ENCODE data around the gene AAMP.

The AAMP gene

DNA sequence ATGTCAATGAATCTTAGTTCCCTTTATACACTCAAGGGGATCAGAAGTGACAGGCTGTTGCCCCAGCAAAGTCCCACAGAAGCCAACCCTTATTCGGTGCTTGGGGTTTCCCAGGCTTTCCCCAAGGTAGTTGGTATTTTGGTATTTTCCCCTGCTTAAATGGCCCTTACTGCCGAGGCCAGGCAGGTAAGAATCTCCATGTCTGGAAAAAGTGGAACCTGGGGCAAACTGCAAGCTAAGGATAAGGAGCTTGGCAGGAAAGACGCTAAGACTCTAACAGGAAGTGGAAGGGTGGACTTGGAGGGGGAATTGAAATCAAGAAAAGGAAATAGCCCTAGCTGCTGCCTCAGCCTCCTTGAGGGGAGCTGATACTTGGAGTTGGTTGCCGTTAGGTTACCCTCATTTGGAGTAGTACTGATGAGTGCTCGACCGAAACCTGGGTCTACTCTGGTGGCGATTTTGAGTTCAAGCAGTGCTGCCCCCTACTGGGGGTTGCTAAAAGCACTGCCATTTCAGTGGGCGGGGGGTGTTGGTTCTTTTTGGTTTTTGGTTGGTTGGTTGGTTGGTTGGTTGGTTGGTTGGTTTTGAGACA lies 12.5 kb downstream of the AAMP start:
- peak in 1 of 2 donors; percentile 28 for DNase-seq

DNA sequence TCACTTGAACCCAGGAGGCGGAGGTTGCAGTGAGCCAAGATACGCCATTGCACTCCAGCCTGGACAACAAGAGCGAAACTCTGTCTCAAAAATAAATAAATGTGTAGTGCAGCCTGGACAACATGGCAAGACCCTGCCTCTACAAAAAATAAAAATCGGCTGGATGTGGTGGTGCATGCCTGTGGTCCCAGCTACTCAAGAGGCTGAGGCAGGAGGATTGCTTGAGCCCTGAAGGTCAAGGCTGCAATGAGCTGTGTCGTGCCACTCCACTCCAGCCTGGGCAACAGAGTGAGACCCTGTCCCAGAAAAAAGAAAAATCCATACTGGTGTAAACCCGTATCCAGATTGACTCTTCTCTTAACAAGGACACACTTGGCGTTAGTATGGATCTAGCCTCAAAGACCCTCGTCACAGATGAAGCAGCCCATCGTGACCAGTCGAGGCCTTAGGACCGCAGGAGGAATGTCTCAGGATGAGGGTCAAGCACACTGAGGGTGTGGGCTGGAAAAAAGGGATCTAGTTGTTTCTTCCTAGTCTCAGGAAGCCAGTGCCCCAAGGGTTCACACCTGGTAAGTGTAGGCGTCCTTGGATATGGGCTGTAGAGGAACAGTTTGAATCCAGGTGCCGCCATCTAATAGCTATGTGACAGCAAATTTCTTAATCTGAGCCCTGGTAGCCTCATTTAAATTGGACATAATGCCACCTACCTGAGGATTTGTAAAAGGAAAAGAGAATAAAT lies 13.2 kb downstream of the AAMP start:
- no peak for DNase-seq

DNA sequence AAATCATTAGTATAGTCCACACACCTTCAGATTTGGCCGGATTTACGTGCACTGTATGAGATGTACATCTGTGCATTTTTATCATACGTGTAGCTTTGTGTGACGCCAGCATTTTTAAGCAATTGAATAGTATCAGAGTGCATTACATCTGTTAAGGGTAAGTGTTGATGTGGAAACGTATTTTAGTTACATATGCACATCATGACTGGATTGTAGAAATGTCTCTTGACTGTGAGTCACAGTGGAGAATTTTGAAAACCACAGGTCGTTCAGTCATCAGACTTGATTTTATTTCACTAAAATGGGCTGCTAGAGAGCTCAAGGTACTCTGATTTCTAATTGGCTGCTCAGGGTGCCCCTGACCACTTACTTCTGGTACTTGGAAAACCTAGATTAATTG lies 14.5 kb downstream of the AAMP start:
- DNase-seq = no peak

DNA sequence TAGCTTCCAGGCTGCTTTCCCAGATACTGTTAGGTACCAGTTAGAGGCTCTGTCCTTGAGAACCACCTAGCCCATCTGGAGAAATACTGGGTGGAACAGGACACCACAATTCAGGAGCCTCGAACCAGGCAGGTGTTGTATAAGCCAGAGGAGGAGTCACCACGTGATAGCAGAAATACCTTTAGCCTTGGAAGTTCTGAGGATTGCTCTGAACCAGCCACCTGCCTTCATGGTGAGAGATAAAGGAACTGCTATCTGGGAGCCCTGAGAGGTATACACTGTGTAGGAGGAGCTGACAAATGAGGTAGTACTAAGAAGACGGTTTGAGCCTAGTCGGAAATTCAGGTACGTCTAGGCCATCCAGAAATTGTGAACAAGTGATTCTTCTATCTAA lies 16.7 kb downstream of the AAMP start:
- no peak for DNase-seq

DNA sequence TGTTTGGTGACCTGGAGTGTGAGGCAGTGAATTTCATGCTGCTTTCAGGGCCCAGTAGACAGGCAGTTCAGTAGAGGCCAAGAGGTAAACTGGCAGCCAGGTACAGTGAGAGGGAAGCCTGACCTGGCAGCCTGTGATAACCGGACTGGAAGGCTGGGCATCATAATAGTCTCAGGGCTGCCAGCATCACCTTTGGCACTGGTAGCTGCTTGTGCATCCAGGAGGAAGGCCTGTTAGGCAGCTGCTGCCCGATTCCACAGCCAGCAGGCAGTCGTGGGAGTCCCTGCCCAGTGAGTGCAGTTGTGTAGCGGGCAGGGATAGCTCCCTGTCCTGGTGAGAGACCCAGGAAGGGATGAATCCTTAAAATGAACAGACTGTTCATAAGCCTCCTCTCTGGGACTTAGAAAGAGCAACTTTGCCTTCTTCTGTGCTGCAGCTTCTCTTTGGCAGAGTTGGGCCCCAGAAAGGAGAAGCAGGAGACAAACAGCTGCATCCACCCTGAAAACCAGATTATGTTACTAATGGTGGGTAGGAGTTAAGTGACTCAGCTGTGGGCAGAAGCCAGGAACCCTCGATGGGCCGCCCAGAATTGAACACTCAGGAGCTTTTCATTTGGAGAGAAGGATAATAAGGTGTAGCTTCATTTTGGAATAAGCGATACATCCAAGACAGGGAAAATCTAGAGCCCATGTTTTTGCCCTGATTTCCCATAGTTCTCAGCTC lies 17.3 kb downstream of the AAMP start:
- no peak for DNase-seq

DNA sequence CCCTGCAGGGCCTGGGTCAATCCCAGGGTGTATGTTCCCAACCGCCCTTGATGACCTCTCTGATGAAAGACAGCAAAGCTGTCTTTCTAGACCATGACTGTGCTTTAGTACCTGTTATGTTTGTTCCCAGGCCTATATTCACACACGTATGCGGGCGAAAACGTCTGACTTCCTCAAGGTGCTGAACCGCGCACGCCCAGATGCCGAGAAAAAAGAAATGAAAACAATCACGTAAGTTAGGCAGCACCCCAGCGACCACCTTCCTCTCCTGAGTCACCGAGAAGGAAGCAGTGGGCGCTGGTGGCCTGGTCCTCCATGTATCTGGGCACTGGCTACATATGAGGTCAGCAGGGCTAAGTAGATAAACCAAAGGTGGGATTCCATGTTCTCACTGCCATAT lies 20.2 kb downstream of the AAMP start:
- DNase-seq = no peak

DNA sequence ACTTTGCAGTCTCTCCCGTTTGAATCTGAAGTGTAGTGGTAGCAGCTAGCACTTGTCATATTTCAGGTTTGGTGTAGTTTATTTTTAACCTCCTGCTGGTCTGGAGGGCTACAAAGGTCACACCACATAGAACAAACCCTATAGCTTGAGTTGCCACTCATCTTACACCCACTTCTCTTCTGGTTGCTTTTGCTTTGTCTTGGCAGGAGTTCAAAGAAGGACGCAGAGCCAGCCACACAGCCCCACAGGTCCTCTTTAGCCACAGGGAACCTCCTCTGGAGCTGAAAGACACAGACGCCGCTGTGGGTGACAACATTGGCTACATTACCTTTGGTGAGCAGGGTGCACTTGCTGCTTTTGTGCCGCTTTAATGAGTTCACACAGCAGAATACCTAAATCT lies 24.7 kb downstream of the AAMP start:
- no peak for DNase-seq

DNA sequence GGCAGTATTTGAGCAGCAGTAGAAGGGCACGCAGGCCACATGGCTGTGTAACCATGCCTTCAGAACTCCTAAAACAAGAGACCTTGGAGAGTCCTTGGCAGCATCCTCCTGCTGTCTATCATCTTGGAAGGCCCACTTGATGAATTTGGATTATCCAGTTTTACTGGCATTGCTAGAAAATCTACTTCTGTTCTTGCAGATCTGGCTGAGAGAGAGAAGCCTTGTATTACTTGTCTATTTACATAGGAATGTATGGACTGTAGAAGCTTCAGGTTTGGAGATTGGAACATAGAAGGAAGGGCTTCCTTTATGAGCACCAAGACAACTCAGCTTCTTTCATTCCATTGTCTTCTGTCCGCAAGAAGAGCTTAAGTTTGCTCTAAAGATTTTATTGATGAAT lies 25.3 kb downstream of the AAMP start:
- no peak for DNase-seq

DNA sequence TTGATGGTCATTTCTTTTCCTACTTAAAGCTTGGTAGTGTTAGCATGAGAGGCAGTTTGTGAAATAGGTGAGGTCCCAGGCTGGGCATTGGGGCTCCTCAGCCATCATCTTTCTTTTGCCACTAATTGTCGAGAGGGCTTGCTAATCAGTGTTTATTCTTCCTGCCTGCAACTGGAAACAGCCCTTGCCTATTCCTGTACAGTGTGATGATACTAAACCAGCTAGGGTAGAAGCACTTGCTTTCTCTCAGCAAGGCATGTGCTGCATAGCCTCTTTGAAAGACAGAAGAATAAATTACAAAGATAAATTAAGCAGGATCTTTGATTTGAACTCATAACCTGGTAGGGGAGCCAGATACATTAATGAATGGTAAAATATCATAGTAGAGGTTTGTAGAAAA lies 25.7 kb downstream of the AAMP start:
- no peak for DNase-seq

DNA sequence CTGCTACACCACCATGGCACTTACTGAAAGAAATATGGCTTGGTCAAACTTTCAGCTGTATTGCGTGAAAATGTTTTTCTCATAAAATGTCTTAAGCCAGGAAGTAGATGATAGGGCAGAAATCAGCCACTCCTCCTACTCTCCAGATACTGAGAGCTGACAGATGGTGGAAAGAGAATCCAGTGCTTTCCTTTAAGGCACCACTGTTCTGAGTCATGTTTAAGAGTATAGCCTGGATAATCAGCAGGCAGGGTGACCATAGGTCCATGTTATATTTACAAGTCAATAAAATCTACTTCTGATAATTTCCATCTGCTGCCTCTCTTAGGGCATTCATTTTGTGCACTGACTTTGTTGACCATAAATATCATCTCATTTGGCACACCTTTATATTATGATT lies 31.1 kb downstream of the AAMP start:
- DNase-seq = no peak

DNA sequence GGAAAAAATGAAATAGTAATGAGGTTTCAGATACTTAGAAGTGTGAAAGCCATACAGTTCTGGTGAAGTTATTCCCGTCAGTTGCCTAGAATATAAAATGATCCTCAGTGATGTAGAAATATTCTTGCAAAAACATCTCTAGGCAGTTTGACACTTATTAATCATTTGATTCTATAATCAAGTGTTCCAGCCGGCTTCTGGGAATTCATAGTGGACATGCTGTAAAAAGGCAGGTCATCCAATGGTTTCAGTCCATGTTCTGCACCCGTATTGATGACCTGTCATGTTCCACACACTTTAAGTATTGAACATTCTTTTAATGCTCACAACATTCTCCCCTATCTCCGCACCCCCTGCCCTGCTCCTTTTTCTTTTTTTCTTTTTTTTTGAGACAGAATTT lies 33.1 kb downstream of the AAMP start:
- no peak for DNase-seq

DNA sequence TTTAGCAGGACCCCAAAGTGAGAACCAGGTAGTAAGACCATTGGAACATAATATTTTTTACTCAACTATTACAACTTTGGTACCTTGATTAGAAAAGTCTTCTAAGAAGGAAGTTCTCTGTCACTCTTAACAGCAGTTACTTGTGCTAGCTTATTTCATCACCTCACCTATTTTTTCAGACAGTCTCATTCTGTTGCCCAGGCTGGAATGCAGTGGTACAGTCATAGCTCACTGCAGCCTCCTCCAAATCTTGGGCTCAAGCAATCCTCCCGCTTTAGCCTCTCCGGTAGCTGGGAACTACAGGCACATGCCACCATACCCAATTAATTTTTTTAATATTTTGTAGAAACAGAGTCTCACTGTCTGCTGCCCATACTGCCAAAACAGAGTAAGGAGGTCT lies 34.9 kb downstream of the AAMP start:
- no peak for DNase-seq

DNA sequence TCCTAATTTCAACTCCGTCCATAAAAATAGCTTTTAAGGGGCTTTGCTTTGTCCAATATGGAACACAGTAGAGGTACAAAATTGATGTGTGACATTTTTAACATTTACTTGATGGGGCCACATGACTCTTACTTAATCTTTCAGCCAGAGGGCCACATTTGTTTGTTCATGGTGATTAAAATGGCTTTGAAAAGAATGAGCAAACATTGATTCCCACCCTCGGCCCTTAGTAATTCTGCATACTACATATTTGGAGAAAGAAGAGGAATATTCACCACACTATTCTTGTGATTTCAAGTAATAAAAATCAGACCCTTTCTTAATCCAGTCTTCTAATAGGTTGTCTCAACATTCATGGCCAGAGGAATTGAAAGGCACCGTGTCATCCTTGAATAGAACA lies 35.4 kb downstream of the AAMP start:
- no peak for DNase-seq

DNA sequence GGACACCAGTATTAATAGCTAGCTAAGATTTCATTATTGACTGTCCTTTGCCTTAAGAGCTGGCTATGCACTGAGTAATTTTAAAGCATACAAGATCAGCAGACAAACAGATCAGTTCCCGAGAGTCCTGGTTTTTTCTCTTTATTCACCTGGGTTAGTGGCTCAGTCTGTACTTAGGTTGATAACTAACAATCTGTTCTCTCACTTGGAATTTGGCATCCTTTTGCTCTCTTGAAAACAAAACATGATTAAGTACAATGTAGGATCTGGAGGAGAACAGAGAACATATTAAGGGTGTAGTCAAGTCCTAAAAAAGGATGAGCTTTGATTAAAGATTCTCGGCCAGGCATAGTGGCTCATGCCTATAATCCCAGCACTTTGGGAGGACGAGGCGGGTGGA lies 36.4 kb downstream of the AAMP start:
- DNase-seq = no peak

DNA sequence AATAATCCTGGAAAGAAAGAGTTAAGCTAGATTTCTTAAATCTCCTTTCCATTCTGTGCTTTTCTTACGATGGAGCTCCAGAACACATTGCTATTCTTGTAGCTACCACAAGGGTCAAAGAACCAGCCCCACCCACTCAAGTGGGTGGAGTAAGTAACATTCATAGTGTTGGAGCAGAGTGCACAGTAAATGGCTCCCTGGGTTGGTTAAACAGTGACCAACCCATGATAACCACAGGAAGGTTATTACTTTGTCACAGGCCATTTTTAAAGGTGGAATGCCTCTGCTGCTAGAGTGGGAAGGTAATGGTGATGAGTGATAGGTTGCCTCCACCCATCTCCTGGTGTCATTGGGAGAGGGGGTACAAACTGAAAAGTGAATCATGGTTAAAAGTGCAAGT lies 39.1 kb downstream of the AAMP start:
- DNase-seq = no peak

DNA sequence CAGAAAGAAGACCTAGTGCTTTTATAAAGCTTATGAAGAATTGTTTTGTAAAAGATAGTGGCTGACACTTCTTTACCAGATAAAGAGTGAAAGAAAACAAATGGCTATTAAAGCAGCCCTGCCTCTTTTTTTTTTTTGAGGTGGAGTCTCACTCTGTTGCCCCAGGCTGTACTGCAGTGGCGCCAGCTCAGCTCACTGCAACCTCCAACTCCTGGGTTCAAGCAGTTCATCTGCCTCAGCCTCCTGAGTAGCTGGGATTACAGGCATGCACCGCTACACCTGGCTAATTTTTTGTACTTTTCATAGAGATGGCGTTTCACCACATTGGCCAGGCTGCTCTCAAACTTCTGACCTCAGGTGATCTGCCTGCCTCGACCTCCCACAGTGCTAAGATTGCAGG lies 40.1 kb downstream of the AAMP start:
- no peak for DNase-seq

DNA sequence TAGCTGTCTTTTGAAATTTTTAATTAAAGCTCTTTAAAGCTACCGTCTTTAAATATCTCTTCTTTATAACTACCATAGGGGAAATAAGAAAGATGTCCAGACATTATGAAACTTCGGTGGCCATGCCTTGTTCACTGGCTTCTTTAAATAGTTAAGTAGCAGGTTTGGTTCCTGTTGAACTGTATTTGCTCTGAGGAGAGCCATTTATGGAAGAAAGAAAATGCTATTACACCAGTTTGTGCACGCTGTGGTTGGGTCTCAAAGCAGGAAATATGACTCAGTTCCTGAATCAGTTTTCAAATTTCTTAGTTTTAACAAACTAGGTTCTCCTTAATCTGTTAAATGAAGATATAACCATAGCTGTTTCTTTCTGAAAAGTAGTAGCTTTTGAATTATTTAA lies 40.7 kb downstream of the AAMP start:
- DNase-seq = no peak

DNA sequence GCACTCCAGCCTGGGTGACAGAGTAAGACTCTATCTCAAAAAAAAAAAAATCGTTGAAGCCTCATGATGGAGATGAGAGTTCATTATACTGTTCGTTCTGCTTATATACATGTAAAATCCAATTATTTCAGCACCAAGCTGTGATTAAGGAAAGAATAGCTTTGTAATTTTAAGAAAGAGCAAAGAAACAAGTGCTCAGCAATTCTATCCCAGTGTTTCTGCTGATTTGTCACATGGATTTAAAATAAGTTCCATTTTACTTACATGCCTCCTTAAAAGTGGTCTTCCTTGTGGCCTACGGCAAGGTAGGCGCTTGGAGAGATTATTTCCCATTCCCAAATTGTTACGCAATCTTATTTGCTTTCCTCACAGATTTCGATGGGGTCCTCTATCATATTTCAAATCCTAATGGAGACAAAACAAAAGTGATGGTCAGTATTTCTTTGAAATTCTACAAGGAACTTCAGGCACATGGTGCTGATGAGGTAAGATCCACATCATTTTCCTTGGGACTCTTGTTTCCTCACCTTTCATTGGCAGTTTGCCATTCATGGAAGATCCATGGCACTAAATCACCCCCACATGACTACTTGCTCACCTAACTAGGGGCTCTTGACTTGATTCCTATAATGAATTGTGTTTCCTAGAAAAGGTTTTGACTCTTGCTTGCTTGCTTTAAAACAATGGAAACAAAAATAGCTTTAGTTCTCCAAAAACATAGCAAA lies 41.4 kb downstream of the AAMP start:
- DNase-seq = no peak

DNA sequence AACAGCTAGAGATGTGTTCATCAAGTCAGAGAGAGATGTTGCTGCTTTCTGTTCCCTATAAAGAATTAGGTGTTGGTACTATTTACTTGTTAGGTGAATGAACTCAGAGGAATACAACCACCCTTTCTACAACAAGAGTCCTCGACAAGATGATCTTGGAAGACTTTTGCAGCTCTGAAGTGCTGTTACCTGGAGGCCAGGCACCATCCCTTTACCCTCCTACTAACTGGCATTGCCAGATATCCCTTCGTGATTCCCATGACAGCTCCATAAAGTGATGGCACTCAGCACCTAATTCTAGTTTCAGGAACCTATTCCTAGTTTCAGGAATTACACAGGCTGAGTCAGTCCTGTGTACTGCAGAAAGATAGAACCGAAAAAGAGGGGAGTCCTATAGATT lies 43.0 kb downstream of the AAMP start:
- DNase-seq = no peak

DNA sequence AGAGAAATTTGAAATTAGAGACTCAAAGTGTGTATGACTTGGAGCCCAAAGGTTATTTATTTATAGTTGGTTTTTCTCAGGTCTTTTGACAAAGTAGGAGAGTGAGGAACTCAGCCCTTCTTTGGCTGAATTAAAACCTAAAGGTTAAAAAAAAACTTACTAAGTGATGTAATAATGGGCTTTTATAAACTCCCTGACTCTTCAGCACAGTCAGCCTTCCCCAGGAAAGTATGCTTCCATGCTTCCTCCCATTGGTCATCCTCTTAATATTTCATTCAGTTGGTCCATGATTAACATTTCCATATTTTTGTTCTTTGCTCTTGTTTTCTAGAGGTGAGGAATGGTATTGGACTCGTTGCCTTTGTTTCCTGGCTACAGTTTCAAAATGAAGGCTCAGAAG lies 45.8 kb downstream of the AAMP start:
- DNase-seq = no peak

DNA sequence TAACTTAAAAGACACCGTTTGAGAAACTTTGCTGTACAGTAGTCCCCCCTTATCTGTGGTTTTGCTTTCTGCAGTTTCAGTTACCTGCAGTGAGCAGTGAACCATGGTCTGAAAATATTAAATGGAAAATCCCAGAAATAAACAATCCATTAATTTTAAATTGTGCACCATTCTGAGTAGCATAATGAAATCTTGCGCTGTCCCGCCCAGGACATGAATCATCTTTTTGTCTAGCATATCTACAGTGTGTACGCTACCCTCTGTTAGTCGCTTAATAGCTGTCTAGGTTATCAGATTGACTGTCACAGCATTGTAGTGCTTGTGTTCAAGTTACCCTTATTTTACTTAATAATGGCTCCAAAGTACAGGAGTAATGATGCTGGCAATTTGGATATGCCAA lies 46.9 kb downstream of the AAMP start:
- no peak for DNase-seq

DNA sequence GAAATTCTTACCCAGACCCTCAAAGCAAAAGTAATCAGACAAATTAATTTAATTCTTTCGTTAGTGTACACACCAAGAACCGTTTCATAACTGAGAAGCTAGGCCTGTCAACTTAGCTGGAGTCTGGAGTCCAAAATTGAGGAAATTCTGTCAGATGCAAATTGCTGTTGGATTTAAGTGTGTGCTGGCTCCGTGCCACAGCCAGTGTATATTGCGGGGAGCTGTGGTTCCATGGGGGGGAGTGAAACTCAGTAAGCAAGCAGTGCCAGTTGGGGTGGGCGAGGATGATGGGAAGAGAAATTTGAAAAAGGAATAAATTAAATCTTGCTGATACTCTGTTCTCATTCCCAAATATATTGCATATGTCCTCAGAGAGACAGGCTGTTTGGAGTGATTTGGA lies 48.9 kb downstream of the AAMP start:
- DNase-seq = no peak

DNA sequence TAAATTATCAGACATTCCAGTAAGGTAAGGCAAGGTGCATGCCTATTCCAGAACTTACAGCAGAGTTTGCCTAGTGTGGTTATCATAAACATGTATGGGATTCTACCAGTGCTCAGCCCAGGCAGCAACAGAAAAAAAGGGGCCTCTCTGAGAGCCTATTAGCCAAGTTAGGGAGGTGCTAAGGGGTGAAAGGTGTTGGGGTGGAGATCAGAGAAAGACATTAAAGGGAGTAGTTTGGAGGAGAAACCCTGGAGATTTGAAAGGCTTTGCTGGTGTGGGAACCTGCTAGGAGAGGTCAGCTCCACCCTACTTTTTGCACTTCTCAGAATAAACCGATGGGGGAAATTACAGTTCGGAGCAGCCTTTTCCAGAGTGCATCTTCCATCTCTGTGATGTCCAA lies 50.0 kb downstream of the AAMP start:
- DNase-seq = no peak
